K562 (cell line): ENCODE measurements around the gene IP6K3. TPM values are rescaled to one million over a fixed set of nuclear protein-coding genes. Genes with fewer than 3 reads are reported as not detected.

Experiments used
- ATAC-seq: fragments of 200-7000 bp; cut with Tn5 transposase; 3 replicates; pipeline ENCODE4 v1.9.1; 2020; ENCODE audit warnings: moderate library complexity
- BruUV-seq: library from RNA; stranded (reverse); fragments of 400-500 nt; replicated peaks from 2 replicates; lab custom pipeline; 2021; lab: Mats Ljungman, UMichigan
- CTCF ChIA-PET: fragments of 300-600 bp; formaldehyde crosslinking; extraction: SDS; loops from one replicate; lab custom pipeline; 2021; ENCODE audit warnings: low intra/inter-chr PET ratio; lab: Yijun Ruan, JAX
- POLR2A ChIA-PET: fragments of 300-600, 350-650 bp; sonication (Branson Sonifier 250); formaldehyde crosslinking; extraction: SDS; loops from one replicate; lab custom pipeline; 2021; ENCODE audit warnings: antibody characterized with exemption, inconsistent platforms; lab: Yijun Ruan, JAX
- DNase-seq, 4 experiments: peaks; one replicate each; pipeline versions ENCODE4 v3.0.0 to v3.0.0-alpha.2; 2011 to 2018; ENCODE audit warnings: low spot score in 3 of 4, mixed read lengths in 3 of 4; ENCODE audit errors: extremely low read depth in 1 of 4
- FAIRE-seq: peaks from 2 replicates; lab custom pipeline; 2011; peaks lifted over from hg19 to GRCh38; lab: Jason Lieb, UNC
- H2AFZ ChIP-seq: 2 replicates; pipeline ENCODE4 v1.6.0; 2011; ENCODE audit warnings: low read depth, low read length, control low read depth, inconsistent platforms
- H3K27ac ChIP-seq: fragments of 200-600 bp; 3 replicates; pipeline ENCODE4 v1.8.0; 2011; ENCODE audit warnings: low read depth, mild to moderate bottlenecking, control low read depth, inconsistent platforms, low read length, moderate library complexity, mixed read lengths; ENCODE audit errors: extremely low read depth
- H3K27me3 ChIP-seq, 2 experiments: fragments of 300-600 bp in 1 of 2; 2 replicates in 1 of 2; 3 replicates in 1 of 2; pipeline versions ENCODE4 v1.6.0 to v1.8.0; 2011; ENCODE audit warnings: inconsistent platforms in 2 of 2, low read length in 2 of 2, mild to moderate bottlenecking in 1 of 2, mixed read lengths in 1 of 2, moderate library complexity in 1 of 2; ENCODE audit not compliant: control insufficient read depth in 2 of 2, insufficient read depth in 2 of 2
- H3K36me3 ChIP-seq: fragments of 300-600 bp; 3 replicates; pipeline ENCODE4 v1.8.0; 2011; ENCODE audit warnings: mild to moderate bottlenecking, low read length, inconsistent platforms; ENCODE audit not compliant: control insufficient read depth, insufficient read depth
- H3K4me1 ChIP-seq, 2 experiments: fragments of 200-600 bp in 1 of 2; replicated peaks in 1 of 2; 2 replicates in 1 of 2; 3 replicates in 1 of 2; pipeline versions ENCODE4 v1.5.1 to v1.8.0; 2011; ENCODE audit warnings: inconsistent platforms in 2 of 2, low read length in 2 of 2, mild to moderate bottlenecking in 1 of 2, mixed read lengths in 1 of 2, moderate library complexity in 1 of 2; ENCODE audit not compliant: control insufficient read depth in 2 of 2, insufficient read depth in 2 of 2
- H3K4me2 ChIP-seq: 2 replicates; pipeline ENCODE4 v1.6.1; 2011; ENCODE audit warnings: low read length, control low read depth, inconsistent platforms, mixed read lengths; ENCODE audit not compliant: insufficient read depth
- H3K4me3 ChIP-seq: fragments of 200-600 bp; sonication (generic), shearing (Covaris generic); 2 replicates; pipeline ENCODE4 v1.5.1; 2016; ENCODE audit warnings: control low read depth, inconsistent platforms
- H3K79me2 ChIP-seq: fragments of 200-600 bp; 3 replicates; pipeline ENCODE4 v1.8.0; 2011; ENCODE audit warnings: low read length, inconsistent platforms; ENCODE audit not compliant: control insufficient read depth, insufficient read depth
- H3K9ac ChIP-seq, 2 experiments: 2 replicates each; pipeline versions ENCODE4 v1.6.0 to v1.6.1; 2011; ENCODE audit warnings: low read depth in 2 of 2, low read length in 2 of 2, control low read depth in 1 of 2, inconsistent platforms in 1 of 2, mild to moderate bottlenecking in 1 of 2, mixed read lengths in 1 of 2; ENCODE audit not compliant: insufficient read depth in 1 of 2
- H3K9me1 ChIP-seq: one replicate; pipeline ENCODE4 v1.6.0; 2011; ENCODE audit warnings: inconsistent platforms, mild to moderate bottlenecking, low read length, moderate library complexity; ENCODE audit not compliant: control insufficient read depth, insufficient read depth
- H3K9me3 ChIP-seq: replicated peaks from 2 replicates; pipeline ENCODE4 v1.5.1; 2011; ENCODE audit warnings: low read depth, low read length, inconsistent platforms; ENCODE audit not compliant: control insufficient read depth, insufficient read depth
- H4K20me1 ChIP-seq: replicated peaks from 2 replicates; pipeline ENCODE4 v1.6.1; 2011; ENCODE audit warnings: low read length, inconsistent platforms, mixed read lengths; ENCODE audit not compliant: control insufficient read depth, insufficient read depth
- SMAD4 ChIP-seq: fragments of 250-450 bp; sonication (Bioruptor Pico); conservative IDR thresholded peaks from 2 replicates; pipeline ENCODE4 v1.8.0; 2021; ENCODE audit warnings: inconsistent platforms, mild to moderate bottlenecking, moderate library complexity
- WGBS: fragments of 100-300 bp; shearing (Covaris generic); methylation state at CpG from one replicate; pipeline ENCODE4 v1.1.6; 2016; ENCODE audit warnings: low coverage, mixed read lengths; ENCODE audit not compliant: insufficient coverage; ENCODE audit errors: missing lambda C conversion rate; 5-methylcytosine and 5-hydroxymethylcytosine counted together
- in situ Hi-C: fragments of 300-500 bp; cut with MboI; formaldehyde crosslinking; loops from 4 replicates; pipeline ENCODE4 v1.15.0; 2018; ENCODE audit warnings: inconsistent platforms, mixed read lengths
- intact Hi-C: fragments of 100-400 bp; cut with micrococcal nuclease; formaldehyde crosslinking; loops from 2 replicates; pipeline ENCODE4 v1.14.2; 2022
- polyA plus RNA-seq, 8 experiments: library from polyadenylated mRNA; depleted of rRNA in 4 of 8; stranded (reverse) in 5 of 8; unstranded in 3 of 8; fragments of >200 nt; fragmentation: Nextera tagmentation in 2 of 8; fragmentation: Illumina TruSeq in 1 of 8; extraction: Ambion mirVana in 2 of 8; extraction: Trizol in 1 of 8; gene quantifications; 2 replicates each; pipeline versions ENCODE4 v1.2.1 to v1.2.3, GENCODE V29; 2011 to 2014; ENCODE audit warnings: inconsistent platforms in 1 of 8, missing spikeins in 1 of 8
- total RNA-seq, 7 experiments: library from RNA; depleted of rRNA in 6 of 7; stranded (reverse); fragments of >200 nt in 6 of 7; fragmentation: Illumina TruSeq in 2 of 7; extraction: Trizol in 2 of 7; gene quantifications; 2 replicates each; pipeline versions ENCODE4 v1.2.1 to v1.2.3, GENCODE V29; 2011 to 2021; ENCODE audit warnings: low replicate concordance in 1 of 7
- TF ChIP-seq, protein P1 (sequence below): sonication (generic); formaldehyde crosslinking; IDR thresholded peaks from 2 replicates; pipeline ENCODE4 v1.8.0; 2022; ENCODE audit warnings: mild to moderate bottlenecking, missing genetic modification reagents
- TF ChIP-seq, protein P2 (sequence below), 2 experiments: fragments of 450-650 bp in 1 of 2; sonication (generic) in 1 of 2; formaldehyde crosslinking in 1 of 2; IDR thresholded peaks in 1 of 2; conservative IDR thresholded peaks in 1 of 2; 2 replicates each; pipeline versions ENCODE4 v1.6.1 to v1.8.1; 2016 to 2023; ENCODE audit warnings: mild to moderate bottlenecking in 2 of 2, moderate library complexity in 2 of 2, inconsistent platforms in 1 of 2, missing genetic modification reagents in 1 of 2

Gene IP6K3
- total and polyA plus RNA-seq, 9 of the 15 experiments (the other 6 are each of a cell fraction or from before 2014, with no cell fraction given), result not detected

DNA sequence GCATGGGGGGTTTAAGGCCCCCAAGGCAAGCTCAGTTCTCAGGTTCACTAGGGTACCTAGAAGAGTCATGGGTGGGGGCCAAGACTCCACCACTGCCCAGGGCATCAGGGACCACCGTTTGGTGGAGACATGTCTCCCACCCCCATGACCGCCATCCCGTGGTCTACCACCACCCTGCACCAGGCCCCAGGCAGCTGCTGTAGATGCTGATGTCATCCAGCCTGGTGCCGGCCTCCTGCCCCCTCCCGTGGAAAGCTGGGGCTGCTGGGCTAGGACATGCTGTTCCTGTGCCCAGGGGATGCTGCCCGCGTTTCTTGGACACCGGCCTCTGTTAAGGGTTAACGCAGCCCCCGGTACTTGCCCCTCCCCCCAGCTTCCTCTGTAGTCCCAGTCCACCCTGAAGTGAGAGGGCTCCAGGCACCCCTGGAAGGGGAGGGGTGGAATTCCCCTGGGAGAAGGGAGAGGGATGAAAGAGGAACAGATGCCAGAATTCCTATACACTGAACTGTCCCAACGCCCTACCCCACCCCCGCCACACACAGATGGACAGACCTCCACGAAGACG, 587 bp downstream of the IP6K3 start:
- Histone ChIP-seq H3K9me3 (no peaks in the 10 kb centered on the region), H3K4me2 (no peak overlapping the region), H3K36me3 (no peaks in the 10 kb centered on the region), H3K4me3 (no peak overlapping the region), H3K27ac (no peak overlapping the region), H3K27me3 (peaks cover 33 to 68% of the 10 kb centered on the region in 2 experiments; a peak in 4 of 5 replicates), H3K9me1 (peaks cover 2% of the 10 kb centered on the region), H2AFZ (no peak overlapping the region), H4K20me1 (peaks cover 15% of the 10 kb centered on the region; the same call in 1 of the 2 replicates), H3K79me2 (no peaks in the 10 kb centered on the region), H3K9ac (0 out of 4 replicates have a peak overlapping the region, but pooled peaks of 1 of the 2 experiments have one; percentile 30), H3K4me1 (peaks cover 2 to 15% of the 10 kb centered on the region in 2 experiments; a peak in 2 of 5 replicates)
- BruUV-seq, result no TSS peak
- TF ChIP-seq SMAD4 (CRISPR knock-in tag), result no peak
- TF ChIP-seq, protein P1, sequence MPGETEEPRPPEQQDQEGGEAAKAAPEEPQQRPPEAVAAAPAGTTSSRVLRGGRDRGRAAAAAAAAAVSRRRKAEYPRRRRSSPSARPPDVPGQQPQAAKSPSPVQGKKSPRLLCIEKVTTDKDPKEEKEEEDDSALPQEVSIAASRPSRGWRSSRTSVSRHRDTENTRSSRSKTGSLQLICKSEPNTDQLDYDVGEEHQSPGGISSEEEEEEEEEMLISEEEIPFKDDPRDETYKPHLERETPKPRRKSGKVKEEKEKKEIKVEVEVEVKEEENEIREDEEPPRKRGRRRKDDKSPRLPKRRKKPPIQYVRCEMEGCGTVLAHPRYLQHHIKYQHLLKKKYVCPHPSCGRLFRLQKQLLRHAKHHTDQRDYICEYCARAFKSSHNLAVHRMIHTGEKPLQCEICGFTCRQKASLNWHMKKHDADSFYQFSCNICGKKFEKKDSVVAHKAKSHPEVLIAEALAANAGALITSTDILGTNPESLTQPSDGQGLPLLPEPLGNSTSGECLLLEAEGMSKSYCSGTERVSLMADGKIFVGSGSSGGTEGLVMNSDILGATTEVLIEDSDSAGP, result no peak
- TF ChIP-seq, protein P2, sequence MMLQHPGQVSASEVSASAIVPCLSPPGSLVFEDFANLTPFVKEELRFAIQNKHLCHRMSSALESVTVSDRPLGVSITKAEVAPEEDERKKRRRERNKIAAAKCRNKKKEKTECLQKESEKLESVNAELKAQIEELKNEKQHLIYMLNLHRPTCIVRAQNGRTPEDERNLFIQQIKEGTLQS (IDR thresholded peaks at IDR 0.05), result peak; percentile 63
- TF ChIP-seq, protein P2 (CRISPR knock-in tag; conservative IDR thresholded peaks at IDR 0.05), result no peak
- peak in 1 of 4 experiments; percentile 36 for DNase-seq
- no peak for FAIRE-seq
- in situ Hi-C loops, result no loop called here
- peak; percentile 43; the same call in 1 of the 3 replicates for ATAC-seq
- ChIA-PET CTCF (interaction anchor here (0.6 to 1.1 kb wide), 2 partner anchors 35 to 1398 kb away, joined by 5 to 7 read pairs; partner anchors contain the start of gene UQCC2), POLR2A (interaction anchor here (0.7 to 1.2 kb wide), 4 partner anchors 14 to 729 kb away, joined by 3 to 5 read pairs (median 3); no protein-coding TSS in a partner anchor)
- intact Hi-C loops, result no loop called here
- WGBS, result under 1% methylated on average over 12 of the region's 14 CpGs
